Measurements from ENCODE around the gene KCMF1. TPM values are rescaled to one million over a fixed set of nuclear protein-coding genes. Genes with fewer than 3 reads are reported as not detected.

The KCMF1 gene
- total and polyA plus RNA-seq, 2 experiments from 2014 or later = 30.7 to 47.8 TPM

GRCh38 chr2:85088921-85089320 lies 118.0 kb downstream of the KCMF1 start:
- H3K27ac ChIP-seq = no peak overlapping the region
- H3K36me3 ChIP-seq = no peaks in the 10 kb centered on the region
- H3K4me3 ChIP-seq = no peak overlapping the region
- peaks cover 2% of the 10 kb centered on the region for H3K27me3 ChIP-seq
- TF ChIP-seq CTCF (IDR thresholded peaks at IDR 0.05; ENCODE audit: low read depth, low read length) = no peak
- no peaks in the 10 kb centered on the region for H3K4me1 ChIP-seq (ENCODE audit: low read depth)
- H3K9me3 ChIP-seq (ENCODE audit: low read depth) = no peaks in the 10 kb centered on the region
- no peak for DNase-seq (ENCODE audit: low read depth in 1 of 2, low spot score in 1 of 2)

- Histone ChIP-seq H3K27me3 (peaks cover 2% of the 10 kb centered on the region), H3K4me3 (no peak overlapping the region), H3K9me3 (ENCODE audit: low read depth) (no peaks in the 10 kb centered on the region), H3K4me1 (ENCODE audit: low read depth) (no peaks in the 10 kb centered on the region), H3K36me3 (no peaks in the 10 kb centered on the region), H3K27ac (no peak overlapping the region)
- DNase-seq (ENCODE audit: low read depth in 1 of 2, low spot score in 1 of 2) = no peak
- TF ChIP-seq CTCF (IDR thresholded peaks at IDR 0.05; ENCODE audit: low read depth, low read length) = no peak
Measured at GRCh38 chr2:85089585-85089984, 118.6 kb downstream of the KCMF1 start.

- TF ChIP-seq CTCF (IDR thresholded peaks at IDR 0.05; ENCODE audit: low read depth, low read length) = no peak
- H3K27me3 ChIP-seq = no peaks in the 10 kb centered on the region
- H3K4me3 ChIP-seq = no peak overlapping the region
- no peaks in the 10 kb centered on the region for H3K9me3 ChIP-seq (ENCODE audit: low read depth)
- H3K36me3 ChIP-seq = no peaks in the 10 kb centered on the region
- H3K27ac ChIP-seq = no peak overlapping the region
- DNase-seq (ENCODE audit: low read depth in 1 of 2, low spot score in 1 of 2) = no peak
- no peaks in the 10 kb centered on the region for H3K4me1 ChIP-seq (ENCODE audit: low read depth)
Measured at GRCh38 chr2:85091838-85092237, 120.9 kb downstream of the KCMF1 start.

GRCh38 chr2:85095094-85095493 lies 124.1 kb downstream of the KCMF1 start:
- TF ChIP-seq CTCF (IDR thresholded peaks at IDR 0.05; ENCODE audit: low read depth, low read length) = no peak
- peak in 1 of 2 donors; percentile 74 for DNase-seq (ENCODE audit: low read depth in 1 of 2, low spot score in 1 of 2)
- no peaks in the 10 kb centered on the region for H3K9me3 ChIP-seq (ENCODE audit: low read depth)
- H3K27ac ChIP-seq = no peak overlapping the region
- H3K27me3 ChIP-seq = no peaks in the 10 kb centered on the region
- H3K4me1 ChIP-seq (ENCODE audit: low read depth) = no peaks in the 10 kb centered on the region
- H3K36me3 ChIP-seq = no peaks in the 10 kb centered on the region
- H3K4me3 ChIP-seq = no peak overlapping the region

GRCh38 chr2:85096616-85097015 lies 125.7 kb downstream of the KCMF1 start:
- TF ChIP-seq CTCF (IDR thresholded peaks at IDR 0.05; ENCODE audit: low read depth, low read length) = no peak
- Histone ChIP-seq H3K4me1 (ENCODE audit: low read depth) (no peaks in the 10 kb centered on the region), H3K27ac (no peak overlapping the region), H3K27me3 (no peaks in the 10 kb centered on the region), H3K9me3 (ENCODE audit: low read depth) (no peaks in the 10 kb centered on the region), H3K36me3 (no peaks in the 10 kb centered on the region), H3K4me3 (no peak overlapping the region)
- DNase-seq (ENCODE audit: low read depth in 1 of 2, low spot score in 1 of 2) = no peak

GRCh38 chr2:85104228-85104627 lies 133.3 kb downstream of the KCMF1 start:
- Histone ChIP-seq H3K27me3 (no peaks in the 10 kb centered on the region), H3K9me3 (ENCODE audit: low read depth) (no peaks in the 10 kb centered on the region), H3K4me1 (ENCODE audit: low read depth) (no peaks in the 10 kb centered on the region), H3K36me3 (no peaks in the 10 kb centered on the region), H3K4me3 (no peak overlapping the region), H3K27ac (no peak overlapping the region)
- DNase-seq (ENCODE audit: low read depth in 1 of 2, low spot score in 1 of 2) = no peak
- no peak for TF ChIP-seq CTCF (IDR thresholded peaks at IDR 0.05; ENCODE audit: low read depth, low read length)
